Stimulated activated naive CD4-positive, alpha-beta T cell (primary cell): ENCODE results near the gene UST.
"Not testable (repeated sequence)": the region's sequence is repeated elsewhere in the genome, so short reads cannot be mapped to it uniquely, and the experiment has no call there.

Experiments used
- DNase-seq, 6 experiments: peaks; one replicate each; lab custom pipeline; 2025; lab: John Stamatoyannopoulos, UW

The UST gene

GRCh38 chr6:148765898-148766808 lies 19.3 kb downstream of the UST start:
- DNase-seq: no peak

GRCh38 chr6:148768646-148769270 lies 21.9 kb downstream of the UST start:
- no peak for DNase-seq

- no peak for DNase-seq
Observed at GRCh38 chr6:148769304-148769968, 22.6 kb downstream of the UST start.

- no peak for DNase-seq
Observed at GRCh38 chr6:148770408-148771211, 23.8 kb downstream of the UST start.

GRCh38 chr6:148771212-148771601 lies 24.4 kb downstream of the UST start:
- DNase-seq: no peak

- no peak for DNase-seq
Observed at GRCh38 chr6:148771896-148772554, 25.2 kb downstream of the UST start.

GRCh38 chr6:148775161-148775560 lies 28.3 kb downstream of the UST start:
- DNase-seq: no peak

- DNase-seq: no peak
Observed at GRCh38 chr6:148776321-148777308, 29.8 kb downstream of the UST start.

GRCh38 chr6:148779142-148779562 lies 32.3 kb downstream of the UST start:
- no peak for DNase-seq

GRCh38 chr6:148780423-148780822 lies 33.6 kb downstream of the UST start:
- DNase-seq: not testable (repeated sequence)

GRCh38 chr6:148780918-148781436 lies 34.1 kb downstream of the UST start:
- no peak for DNase-seq

- DNase-seq: no peak
Observed at GRCh38 chr6:148789948-148790347, 43.1 kb downstream of the UST start.

GRCh38 chr6:148790404-148790803 lies 43.6 kb downstream of the UST start:
- DNase-seq: no peak

GRCh38 chr6:148790817-148791216 lies 44.0 kb downstream of the UST start:
- DNase-seq: no peak

GRCh38 chr6:148791372-148791771 lies 44.5 kb downstream of the UST start:
- no peak for DNase-seq

- no peak for DNase-seq
Observed at GRCh38 chr6:148793721-148794120, 46.9 kb downstream of the UST start.

- DNase-seq: no peak
Observed at GRCh38 chr6:148794797-148795196, 48.0 kb downstream of the UST start.

GRCh38 chr6:148795563-148795962 lies 48.7 kb downstream of the UST start:
- DNase-seq: no peak

- DNase-seq: no peak
Observed at GRCh38 chr6:148799647-148800046, 52.8 kb downstream of the UST start.

- no peak for DNase-seq
Observed at GRCh38 chr6:148800536-148800935, 53.7 kb downstream of the UST start.
